GM12891 (cell line): ENCODE results near the gene CCDC142.

Source experiments
- POLR2A ChIP-seq: IDR thresholded peaks from 2 replicates; pipeline ENCODE4 v1.6.1; 2011; ENCODE audit warnings: low read depth, low read length, control low read depth
- POLR2AphosphoS5 ChIP-seq: IDR thresholded peaks from 2 replicates; pipeline ENCODE4 v1.6.1; 2011; ENCODE audit warnings: low read depth, low read length, control low read depth
- POU2F2 ChIP-seq: IDR thresholded peaks from 2 replicates; pipeline ENCODE4 v1.6.1; 2011; ENCODE audit warnings: low read depth, mild to moderate bottlenecking, control low read depth, low read length, moderate library complexity
- SPI1 ChIP-seq: IDR thresholded peaks from 2 replicates; pipeline ENCODE4 v1.6.1; 2011; ENCODE audit warnings: low read depth, low read length, control low read depth
- TAF1 ChIP-seq: IDR thresholded peaks from 2 replicates; pipeline ENCODE4 v1.6.1; 2011; ENCODE audit warnings: low read depth, low read length, control low read depth

GRCh38 chr2:74500578-74500946 lies 17.8 kb upstream of the CCDC142 start:
- TF ChIP-seq POLR2AphosphoS5 (no peak), TAF1 (no peak), POLR2A (no peak), POU2F2 (no peak), SPI1 (no peak)
